PFSK-1 (cell line): ENCODE results near the gene ATP2B2.

Source experiments
- FOXP2 ChIP-seq: optimal IDR thresholded peaks from 2 replicates; pipeline ENCODE3; 2011; ENCODE audit warnings: borderline replicate concordance, control low read depth, inconsistent platforms; ENCODE audit not compliant: insufficient read depth; ENCODE audit errors: extremely low read length, extremely low read depth
- POLR2AphosphoS5 ChIP-seq: IDR thresholded peaks from 2 replicates; pipeline ENCODE4 v1.6.1; 2012; ENCODE audit warnings: low read depth, mild to moderate bottlenecking, control low read depth, low read length, moderate library complexity
- SIN3A ChIP-seq: IDR thresholded peaks from 2 replicates; pipeline ENCODE4 v1.6.1; 2012; ENCODE audit warnings: mild to moderate bottlenecking, low read length, moderate library complexity, borderline replicate concordance; ENCODE audit not compliant: insufficient read depth
- TAF1 ChIP-seq: IDR thresholded peaks from 2 replicates; pipeline ENCODE4 v1.6.1; 2012; ENCODE audit warnings: low read length, control low read depth, borderline replicate concordance; ENCODE audit not compliant: insufficient read depth
- TF ChIP-seq, protein P1 (sequence below), 2 experiments: IDR thresholded peaks; 2 replicates each; pipeline versions ENCODE4 v1.6.1 to v1.8.0; 2011 to 2012; ENCODE audit warnings: low read depth in 2 of 2, low read length in 2 of 2, control low read depth in 1 of 2, inconsistent platforms in 1 of 2, mild to moderate bottlenecking in 1 of 2, moderate library complexity in 1 of 2; ENCODE audit not compliant: insufficient read depth in 1 of 2

The ATP2B2 gene

DNA sequence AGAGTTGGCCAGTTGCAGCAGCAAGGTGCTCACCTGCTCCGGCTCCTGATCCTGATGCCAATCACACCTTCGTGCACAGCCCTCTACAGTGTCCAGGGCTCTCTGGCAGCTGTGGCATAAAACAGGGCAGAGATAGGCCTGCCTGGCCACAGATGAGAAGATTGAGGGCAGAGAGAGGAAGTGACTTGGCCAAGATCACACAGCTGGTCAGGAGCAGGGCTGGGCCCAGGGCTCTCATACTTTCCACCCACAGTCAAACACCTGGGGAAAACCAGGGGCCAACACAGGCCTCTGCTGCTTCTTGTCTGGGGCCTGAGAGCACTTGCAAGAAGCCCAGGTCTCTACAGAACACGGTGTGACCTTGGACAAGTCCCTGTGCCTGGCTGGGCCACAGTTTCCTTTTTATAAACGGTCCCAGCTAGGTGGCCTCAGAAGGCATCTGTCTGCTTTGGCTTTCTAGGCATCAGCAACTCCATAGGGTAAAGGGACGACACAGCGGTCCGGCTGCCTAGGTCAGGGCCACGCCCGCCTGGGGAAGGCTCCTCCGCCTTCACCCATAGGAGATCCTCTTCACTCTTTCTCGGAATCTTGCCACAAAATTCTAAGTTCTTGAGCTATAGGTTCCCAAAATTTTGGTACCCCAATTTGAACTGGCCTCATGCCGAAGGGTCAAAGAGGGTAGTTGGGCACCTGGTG is 3.1 kb downstream of the ATP2B2 start:
- TF ChIP-seq POLR2AphosphoS5 (no peak), FOXP2 (no peak), TAF1 (no peak), SIN3A (no peak)
- TF ChIP-seq, protein P1, sequence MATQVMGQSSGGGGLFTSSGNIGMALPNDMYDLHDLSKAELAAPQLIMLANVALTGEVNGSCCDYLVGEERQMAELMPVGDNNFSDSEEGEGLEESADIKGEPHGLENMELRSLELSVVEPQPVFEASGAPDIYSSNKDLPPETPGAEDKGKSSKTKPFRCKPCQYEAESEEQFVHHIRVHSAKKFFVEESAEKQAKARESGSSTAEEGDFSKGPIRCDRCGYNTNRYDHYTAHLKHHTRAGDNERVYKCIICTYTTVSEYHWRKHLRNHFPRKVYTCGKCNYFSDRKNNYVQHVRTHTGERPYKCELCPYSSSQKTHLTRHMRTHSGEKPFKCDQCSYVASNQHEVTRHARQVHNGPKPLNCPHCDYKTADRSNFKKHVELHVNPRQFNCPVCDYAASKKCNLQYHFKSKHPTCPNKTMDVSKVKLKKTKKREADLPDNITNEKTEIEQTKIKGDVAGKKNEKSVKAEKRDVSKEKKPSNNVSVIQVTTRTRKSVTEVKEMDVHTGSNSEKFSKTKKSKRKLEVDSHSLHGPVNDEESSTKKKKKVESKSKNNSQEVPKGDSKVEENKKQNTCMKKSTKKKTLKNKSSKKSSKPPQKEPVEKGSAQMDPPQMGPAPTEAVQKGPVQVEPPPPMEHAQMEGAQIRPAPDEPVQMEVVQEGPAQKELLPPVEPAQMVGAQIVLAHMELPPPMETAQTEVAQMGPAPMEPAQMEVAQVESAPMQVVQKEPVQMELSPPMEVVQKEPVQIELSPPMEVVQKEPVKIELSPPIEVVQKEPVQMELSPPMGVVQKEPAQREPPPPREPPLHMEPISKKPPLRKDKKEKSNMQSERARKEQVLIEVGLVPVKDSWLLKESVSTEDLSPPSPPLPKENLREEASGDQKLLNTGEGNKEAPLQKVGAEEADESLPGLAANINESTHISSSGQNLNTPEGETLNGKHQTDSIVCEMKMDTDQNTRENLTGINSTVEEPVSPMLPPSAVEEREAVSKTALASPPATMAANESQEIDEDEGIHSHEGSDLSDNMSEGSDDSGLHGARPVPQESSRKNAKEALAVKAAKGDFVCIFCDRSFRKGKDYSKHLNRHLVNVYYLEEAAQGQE (IDR thresholded peaks at IDR 0.05; ENCODE audit: insufficient read depth in 1 of 2, low read depth in 2 of 2, low read length in 2 of 2): no peak

DNA sequence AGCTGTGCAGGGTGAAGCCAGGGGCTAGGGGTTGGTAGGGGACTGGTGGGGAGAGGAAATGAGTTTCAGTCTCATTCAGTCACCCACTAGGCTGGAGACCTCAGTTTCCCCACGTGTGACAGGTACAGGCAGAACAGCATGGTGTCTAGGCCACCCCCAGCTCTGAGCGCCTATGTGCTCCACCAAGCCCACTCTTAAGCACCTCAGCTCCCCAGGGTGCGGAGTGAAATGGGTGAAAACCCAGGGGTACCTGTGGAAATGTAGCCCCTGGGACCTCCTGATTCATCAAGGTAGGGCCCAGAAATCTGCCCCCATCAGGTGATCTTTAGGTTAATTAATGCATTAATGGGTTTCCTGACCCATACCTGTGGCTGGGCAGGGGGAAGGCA is 3.7 kb downstream of the ATP2B2 start:
- TF ChIP-seq SIN3A (no peak), FOXP2 (no peak), TAF1 (no peak), POLR2AphosphoS5 (no peak)
- TF ChIP-seq, protein P1 (IDR thresholded peaks at IDR 0.05; ENCODE audit: insufficient read depth in 1 of 2, low read depth in 2 of 2, low read length in 2 of 2): no peak

- TF ChIP-seq POLR2AphosphoS5: no peak
- no peak for TF ChIP-seq TAF1
- TF ChIP-seq, protein P1 (IDR thresholded peaks at IDR 0.05; ENCODE audit: insufficient read depth in 1 of 2, low read depth in 2 of 2, low read length in 2 of 2): no peak
- TF ChIP-seq SIN3A: no peak
- no peak for TF ChIP-seq FOXP2
Measured at GRCh38 chr3:10500717-10501663, 4.4 kb downstream of the ATP2B2 start.

DNA sequence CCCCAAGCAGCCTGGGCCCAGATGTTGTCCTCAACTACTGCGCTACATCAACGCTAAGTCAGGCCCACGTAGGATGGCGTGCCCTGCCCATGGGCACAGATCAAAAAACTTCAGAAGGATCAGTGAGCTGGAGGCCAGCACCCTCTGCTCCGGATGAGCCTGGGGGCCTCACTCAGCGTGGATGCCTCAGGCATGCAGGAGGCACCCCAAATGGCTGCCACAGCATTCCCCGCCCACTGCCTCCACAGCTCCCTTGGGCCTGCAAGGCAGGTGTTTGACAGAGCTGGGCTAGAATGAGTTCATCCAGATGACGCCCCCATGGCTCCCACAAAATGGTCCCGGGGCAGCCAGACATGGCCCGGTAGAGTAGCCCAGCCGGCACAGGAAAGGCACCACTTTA is 7.1 kb downstream of the ATP2B2 start:
- no peak for TF ChIP-seq POLR2AphosphoS5
- TF ChIP-seq FOXP2: no peak
- no peak for TF ChIP-seq SIN3A
- no peak for TF ChIP-seq TAF1
- TF ChIP-seq, protein P1 (IDR thresholded peaks at IDR 0.05; ENCODE audit: insufficient read depth in 1 of 2, low read depth in 2 of 2, low read length in 2 of 2): no peak
